Fibroblast of villous mesenchyme (primary cell): ENCODE results near the gene LSM12. TPM values are rescaled to one million over a fixed set of nuclear protein-coding genes. Genes with fewer than 3 reads are reported as not detected.

Experiments
- DNase-seq: peaks from one replicate; pipeline ENCODE4 v3.0.0-alpha.2; 2010; ENCODE audit warnings: low read depth
- H3K4me3 ChIP-seq: 2 replicates; pipeline ENCODE4 v1.5.1; 2011; ENCODE audit warnings: low read depth, mild to moderate bottlenecking, low read length
- CTCF ChIP-seq: IDR thresholded peaks from 2 replicates; pipeline ENCODE4 v1.5.1; 2012; ENCODE audit warnings: low read depth, mild to moderate bottlenecking, low read length; ENCODE audit not compliant: insufficient read depth
- total RNA-seq: library from RNA; depleted of rRNA; stranded (reverse); fragments of >200 nt; gene quantifications from 2 replicates; pipeline ENCODE4 v1.2.3, GENCODE V29; 2012

Gene LSM12
- total RNA-seq, 1 donor, result 82.5 TPM

GRCh38 chr17:44067545-44067940 is 1.1 kb upstream of the LSM12 start:
- TF ChIP-seq CTCF, result no peak
- no peak for DNase-seq
- no peak overlapping the region for H3K4me3 ChIP-seq

DNA sequence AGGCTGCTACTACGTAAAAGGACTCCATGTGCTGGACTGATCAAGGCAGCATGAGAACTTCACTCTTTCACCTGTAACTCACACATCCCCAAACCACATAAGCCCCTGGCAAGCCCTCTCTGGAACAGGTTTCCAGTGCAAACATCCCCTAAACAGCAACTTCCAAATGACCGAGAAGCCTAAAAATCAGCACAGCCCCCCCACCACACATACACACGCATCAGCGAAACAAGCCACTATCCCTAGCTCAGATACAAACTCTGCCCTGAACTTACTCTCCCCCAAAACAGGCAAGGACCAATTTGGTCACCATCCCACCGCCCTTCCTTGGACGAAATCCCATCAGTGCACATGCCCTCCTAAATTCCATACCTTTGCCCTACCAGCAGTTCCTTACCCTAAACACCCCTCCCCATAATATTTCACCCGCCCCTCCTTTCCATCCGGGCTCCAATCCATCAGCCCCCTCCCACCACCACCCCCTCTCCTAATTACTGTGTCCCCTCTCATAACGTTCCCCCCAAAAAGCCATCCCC is 735 bp downstream of the LSM12 start:
- TF ChIP-seq CTCF, result no peak
- DNase-seq, result peak; percentile 22

GRCh38 chr17:44063704-44064639 is 2.5 kb downstream of the LSM12 start:
- no peak overlapping the region for H3K4me3 ChIP-seq
- DNase-seq, result no peak
- TF ChIP-seq CTCF, result no peak

More for the DNA sequence above, 735 bp downstream of the LSM12 start:
- peak overlapping the region; percentile 93 for H3K4me3 ChIP-seq

GRCh38 chr17:44062871-44063270 is 3.6 kb downstream of the LSM12 start:
- TF ChIP-seq CTCF, result no peak
- no peak for DNase-seq
- no peak overlapping the region for H3K4me3 ChIP-seq

GRCh38 chr17:44061446-44061845 is 5.0 kb downstream of the LSM12 start:
- no peak for TF ChIP-seq CTCF
- DNase-seq, result no peak
- no peak overlapping the region for H3K4me3 ChIP-seq

DNA sequence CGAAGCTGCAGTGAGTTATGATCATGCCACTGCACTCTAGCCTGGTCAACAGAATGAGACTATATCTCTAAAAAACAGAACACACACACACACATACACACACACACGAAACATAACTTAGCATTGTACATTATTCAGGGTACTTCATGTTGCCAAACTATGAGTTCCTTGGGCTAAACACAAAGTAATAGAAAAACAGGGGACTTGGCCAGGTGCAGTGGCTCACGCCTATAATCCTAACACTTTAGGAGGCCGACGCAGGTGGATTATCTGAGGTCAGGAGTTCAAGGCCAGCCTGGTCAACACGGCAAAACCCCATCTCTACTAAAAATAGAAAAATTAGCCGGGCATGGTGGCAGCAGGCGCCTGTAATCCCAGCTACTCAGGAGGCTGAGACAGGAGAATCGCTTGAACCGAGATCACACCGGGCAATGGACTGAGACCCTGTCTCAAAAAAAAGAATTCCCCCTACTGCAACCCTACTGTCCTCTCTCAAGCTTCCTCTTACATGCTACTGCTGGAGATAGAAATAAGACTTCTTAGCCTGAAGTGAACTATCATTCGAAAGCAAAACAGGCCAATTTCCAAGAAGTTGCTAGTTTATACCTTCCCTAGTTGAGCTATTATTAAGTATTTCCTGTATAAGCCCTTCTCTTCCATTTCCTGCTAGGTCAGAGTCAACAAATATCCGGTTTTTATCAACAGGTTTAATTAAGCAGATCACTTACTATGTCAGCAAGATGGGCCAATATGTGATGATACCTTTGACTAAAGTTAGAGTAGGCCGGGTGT is 7.2 kb downstream of the LSM12 start:
- TF ChIP-seq CTCF, result no peak
- DNase-seq, result no peak
- H3K4me3 ChIP-seq, result no peak overlapping the region
